Activated CD4-positive, alpha-beta T cell treated with anti-CD3 and anti-CD28 coated beads for 4 hours (primary cell): ENCODE measurements around the gene SMARCD3.

ENCODE experiments used
- DNase-seq, 2 donors: peaks; one replicate each; pipeline ENCODE4 v3.0.0-alpha.2; 2020

The SMARCD3 gene

GRCh38 chr7:151246851-151247580 lies 1.5 kb downstream of the SMARCD3 start:
- no peak for DNase-seq

- DNase-seq, result no peak
These were observed 2.2 kb downstream of the SMARCD3 start for GRCh38 chr7:151246102-151246850.

- peak; percentile 58 to 64 for DNase-seq
These were observed 3.0 kb downstream of the SMARCD3 start for GRCh38 chr7:151245360-151246101.

GRCh38 chr7:151244841-151245346 lies 3.6 kb downstream of the SMARCD3 start:
- DNase-seq, result no peak

GRCh38 chr7:151244196-151244840 lies 4.2 kb downstream of the SMARCD3 start:
- peak; percentile 38 to 63 for DNase-seq

GRCh38 chr7:151243408-151244195 lies 4.9 kb downstream of the SMARCD3 start:
- peak; percentile 24 to 39 for DNase-seq

GRCh38 chr7:151243045-151243349 lies 5.5 kb downstream of the SMARCD3 start:
- no peak for DNase-seq

- DNase-seq, result no peak
These were observed 6.1 kb downstream of the SMARCD3 start for GRCh38 chr7:151242159-151243044.

- DNase-seq, result no peak
These were observed 6.8 kb downstream of the SMARCD3 start for GRCh38 chr7:151241755-151242096.

- no peak for DNase-seq
These were observed 7.3 kb downstream of the SMARCD3 start for GRCh38 chr7:151240942-151241754.

GRCh38 chr7:151240536-151240935 lies 8.0 kb downstream of the SMARCD3 start:
- DNase-seq, result no peak

GRCh38 chr7:151239837-151240459 lies 8.5 kb downstream of the SMARCD3 start:
- DNase-seq, result no peak

- no peak for DNase-seq
These were observed 9.3 kb downstream of the SMARCD3 start for GRCh38 chr7:151238924-151239836.

GRCh38 chr7:151238190-151238810 lies 10.2 kb downstream of the SMARCD3 start:
- DNase-seq, result no peak

- no peak for DNase-seq
These were observed 11.0 kb downstream of the SMARCD3 start for GRCh38 chr7:151237244-151238189.

GRCh38 chr7:151236406-151236805 lies 12.1 kb downstream of the SMARCD3 start:
- DNase-seq, result no peak
